Frontal cortex (tissue), 4 donors: ENCODE measurements around the gene CNKSR3. TPM values are rescaled to one million over a fixed set of nuclear protein-coding genes. Genes with fewer than 3 reads are reported as not detected.

Experiments used
- DNase-seq, 2 donors: peaks; one replicate each; pipeline ENCODE4 v3.0.0; 2012; ENCODE audit warnings: low spot score in 2 of 2
- FAIRE-seq: peaks from 2 replicates; lab custom pipeline; 2012; peaks lifted over from hg19 to GRCh38; lab: Jason Lieb, UNC
- total RNA-seq: library from RNA; depleted of rRNA; stranded (reverse); fragments of >200 nt; gene quantifications from one replicate; pipeline ENCODE4 v1.2.3, GENCODE V29; 2014
- donor health status: control.
- donor health status: control.
- donor health status: control.

CNKSR3 gene
- total RNA-seq, 1 donor from 2014 or later = 4.1 TPM

- DNase-seq = no peak
- no peak for FAIRE-seq
Observed at GRCh38 chr6:154485815-154486214, 24.7 kb downstream of the CNKSR3 start.

GRCh38 chr6:154484942-154485341, 25.5 kb downstream of the CNKSR3 start:
- DNase-seq = no peak
- FAIRE-seq = no peak

GRCh38 chr6:154482858-154483257, 27.6 kb downstream of the CNKSR3 start:
- DNase-seq (no peak), FAIRE-seq (no peak)

GRCh38 chr6:154481521-154482013, 28.9 kb downstream of the CNKSR3 start:
- DNase-seq (no peak), FAIRE-seq (no peak)

- FAIRE-seq = no peak
- no peak for DNase-seq
Observed at GRCh38 chr6:154479771-154480639, 30.5 kb downstream of the CNKSR3 start.

- DNase-seq = no peak
- no peak for FAIRE-seq
Observed at GRCh38 chr6:154479351-154479769, 31.1 kb downstream of the CNKSR3 start.

GRCh38 chr6:154478701-154479060, 31.8 kb downstream of the CNKSR3 start:
- FAIRE-seq = no peak
- no peak for DNase-seq

GRCh38 chr6:154478021-154478700, 32.3 kb downstream of the CNKSR3 start:
- no peak for FAIRE-seq
- no peak for DNase-seq

- FAIRE-seq (no peak), DNase-seq (no peak)
Observed at GRCh38 chr6:154476494-154476893, 34.0 kb downstream of the CNKSR3 start.

GRCh38 chr6:154474648-154475428, 35.6 kb downstream of the CNKSR3 start:
- FAIRE-seq (no peak), DNase-seq (no peak)

GRCh38 chr6:154473324-154473723, 37.2 kb downstream of the CNKSR3 start:
- DNase-seq = no peak
- FAIRE-seq = no peak

GRCh38 chr6:154471609-154472362, 38.7 kb downstream of the CNKSR3 start:
- no peak for FAIRE-seq

GRCh38 chr6:154469306-154469935, 41.1 kb downstream of the CNKSR3 start:
- DNase-seq (no peak), FAIRE-seq (no peak)

More at GRCh38 chr6:154471609-154472362, 38.7 kb downstream of the CNKSR3 start:
- no peak for DNase-seq

- DNase-seq = no peak
- FAIRE-seq = no peak
Observed at GRCh38 chr6:154468760-154469159, 41.7 kb downstream of the CNKSR3 start.

GRCh38 chr6:154466971-154467679, 43.4 kb downstream of the CNKSR3 start:
- no peak for FAIRE-seq
- no peak for DNase-seq

- no peak for DNase-seq
- no peak for FAIRE-seq
Observed at GRCh38 chr6:154466139-154466538, 44.3 kb downstream of the CNKSR3 start.

GRCh38 chr6:154463573-154464419, 46.7 kb downstream of the CNKSR3 start:
- DNase-seq (no peak), FAIRE-seq (no peak)

- DNase-seq = no peak
- FAIRE-seq = no peak
Observed at GRCh38 chr6:154462425-154462824, 48.1 kb downstream of the CNKSR3 start.
